ENCODE results near the gene GIMAP6.

DNA sequence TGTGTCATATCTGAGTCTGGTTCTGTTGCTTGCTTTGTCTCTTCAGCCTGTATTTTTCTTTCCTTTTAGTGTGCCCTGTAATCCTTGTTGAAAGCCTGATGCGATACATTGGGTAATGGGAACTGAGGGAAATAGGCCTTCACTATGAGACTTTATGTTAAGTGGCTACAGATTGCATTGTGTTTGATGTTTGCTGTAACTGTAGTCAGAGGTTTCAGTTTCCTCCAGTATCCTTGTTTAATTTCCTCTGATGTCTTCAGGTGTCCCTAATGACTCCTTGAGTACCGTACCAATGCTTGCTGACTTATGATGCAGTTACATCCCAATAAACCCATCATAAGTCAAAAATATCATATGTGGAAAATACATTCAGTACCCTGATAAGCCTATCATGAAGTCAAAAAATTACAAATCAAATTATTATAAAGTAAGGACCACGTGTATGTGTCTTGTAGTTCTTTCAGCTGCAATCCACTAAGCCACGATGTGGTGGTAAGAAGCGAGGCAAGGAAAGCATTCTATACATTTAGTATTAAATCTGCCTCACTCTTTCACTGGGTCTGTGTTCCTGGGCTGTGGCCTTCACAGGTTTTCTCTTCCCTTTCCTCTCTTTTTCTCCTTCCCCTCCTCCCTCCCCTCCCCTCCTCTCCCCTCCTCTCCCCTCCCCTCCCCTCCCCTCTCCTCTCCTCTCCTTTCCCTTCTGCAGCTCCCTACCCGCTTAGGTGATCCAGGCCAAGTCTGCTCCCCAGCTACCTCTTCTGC lies 13.3 kb upstream of the GIMAP6 start:
- TF ChIP-seq, protein P1, sequence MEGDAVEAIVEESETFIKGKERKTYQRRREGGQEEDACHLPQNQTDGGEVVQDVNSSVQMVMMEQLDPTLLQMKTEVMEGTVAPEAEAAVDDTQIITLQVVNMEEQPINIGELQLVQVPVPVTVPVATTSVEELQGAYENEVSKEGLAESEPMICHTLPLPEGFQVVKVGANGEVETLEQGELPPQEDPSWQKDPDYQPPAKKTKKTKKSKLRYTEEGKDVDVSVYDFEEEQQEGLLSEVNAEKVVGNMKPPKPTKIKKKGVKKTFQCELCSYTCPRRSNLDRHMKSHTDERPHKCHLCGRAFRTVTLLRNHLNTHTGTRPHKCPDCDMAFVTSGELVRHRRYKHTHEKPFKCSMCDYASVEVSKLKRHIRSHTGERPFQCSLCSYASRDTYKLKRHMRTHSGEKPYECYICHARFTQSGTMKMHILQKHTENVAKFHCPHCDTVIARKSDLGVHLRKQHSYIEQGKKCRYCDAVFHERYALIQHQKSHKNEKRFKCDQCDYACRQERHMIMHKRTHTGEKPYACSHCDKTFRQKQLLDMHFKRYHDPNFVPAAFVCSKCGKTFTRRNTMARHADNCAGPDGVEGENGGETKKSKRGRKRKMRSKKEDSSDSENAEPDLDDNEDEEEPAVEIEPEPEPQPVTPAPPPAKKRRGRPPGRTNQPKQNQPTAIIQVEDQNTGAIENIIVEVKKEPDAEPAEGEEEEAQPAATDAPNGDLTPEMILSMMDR (IDR thresholded peaks at IDR 0.05), result no peak
- TF ChIP-seq, protein P2, sequence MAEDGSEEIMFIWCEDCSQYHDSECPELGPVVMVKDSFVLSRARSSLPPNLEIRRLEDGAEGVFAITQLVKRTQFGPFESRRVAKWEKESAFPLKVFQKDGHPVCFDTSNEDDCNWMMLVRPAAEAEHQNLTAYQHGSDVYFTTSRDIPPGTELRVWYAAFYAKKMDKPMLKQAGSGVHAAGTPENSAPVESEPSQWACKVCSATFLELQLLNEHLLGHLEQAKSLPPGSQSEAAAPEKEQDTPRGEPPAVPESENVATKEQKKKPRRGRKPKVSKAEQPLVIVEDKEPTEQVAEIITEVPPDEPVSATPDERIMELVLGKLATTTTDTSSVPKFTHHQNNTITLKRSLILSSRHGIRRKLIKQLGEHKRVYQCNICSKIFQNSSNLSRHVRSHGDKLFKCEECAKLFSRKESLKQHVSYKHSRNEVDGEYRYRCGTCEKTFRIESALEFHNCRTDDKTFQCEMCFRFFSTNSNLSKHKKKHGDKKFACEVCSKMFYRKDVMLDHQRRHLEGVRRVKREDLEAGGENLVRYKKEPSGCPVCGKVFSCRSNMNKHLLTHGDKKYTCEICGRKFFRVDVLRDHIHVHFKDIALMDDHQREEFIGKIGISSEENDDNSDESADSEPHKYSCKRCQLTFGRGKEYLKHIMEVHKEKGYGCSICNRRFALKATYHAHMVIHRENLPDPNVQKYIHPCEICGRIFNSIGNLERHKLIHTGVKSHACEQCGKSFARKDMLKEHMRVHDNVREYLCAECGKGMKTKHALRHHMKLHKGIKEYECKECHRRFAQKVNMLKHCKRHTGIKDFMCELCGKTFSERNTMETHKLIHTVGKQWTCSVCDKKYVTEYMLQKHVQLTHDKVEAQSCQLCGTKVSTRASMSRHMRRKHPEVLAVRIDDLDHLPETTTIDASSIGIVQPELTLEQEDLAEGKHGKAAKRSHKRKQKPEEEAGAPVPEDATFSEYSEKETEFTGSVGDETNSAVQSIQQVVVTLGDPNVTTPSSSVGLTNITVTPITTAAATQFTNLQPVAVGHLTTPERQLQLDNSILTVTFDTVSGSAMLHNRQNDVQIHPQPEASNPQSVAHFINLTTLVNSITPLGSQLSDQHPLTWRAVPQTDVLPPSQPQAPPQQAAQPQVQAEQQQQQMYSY (CRISPR knock-in tag; IDR thresholded peaks at IDR 0.05), result no peak
- no peak for TF ChIP-seq JUN (CRISPR knock-in tag; IDR thresholded peaks at IDR 0.05)
- TF ChIP-seq, protein P3, sequence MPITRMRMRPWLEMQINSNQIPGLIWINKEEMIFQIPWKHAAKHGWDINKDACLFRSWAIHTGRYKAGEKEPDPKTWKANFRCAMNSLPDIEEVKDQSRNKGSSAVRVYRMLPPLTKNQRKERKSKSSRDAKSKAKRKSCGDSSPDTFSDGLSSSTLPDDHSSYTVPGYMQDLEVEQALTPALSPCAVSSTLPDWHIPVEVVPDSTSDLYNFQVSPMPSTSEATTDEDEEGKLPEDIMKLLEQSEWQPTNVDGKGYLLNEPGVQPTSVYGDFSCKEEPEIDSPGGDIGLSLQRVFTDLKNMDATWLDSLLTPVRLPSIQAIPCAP (CRISPR knock-in tag; IDR thresholded peaks at IDR 0.05), result no peak
- TF ChIP-seq RELA (CRISPR knock-in tag; IDR thresholded peaks at IDR 0.05; ENCODE audit: borderline replicate concordance), result no peak
- TF ChIP-seq, protein P4, sequence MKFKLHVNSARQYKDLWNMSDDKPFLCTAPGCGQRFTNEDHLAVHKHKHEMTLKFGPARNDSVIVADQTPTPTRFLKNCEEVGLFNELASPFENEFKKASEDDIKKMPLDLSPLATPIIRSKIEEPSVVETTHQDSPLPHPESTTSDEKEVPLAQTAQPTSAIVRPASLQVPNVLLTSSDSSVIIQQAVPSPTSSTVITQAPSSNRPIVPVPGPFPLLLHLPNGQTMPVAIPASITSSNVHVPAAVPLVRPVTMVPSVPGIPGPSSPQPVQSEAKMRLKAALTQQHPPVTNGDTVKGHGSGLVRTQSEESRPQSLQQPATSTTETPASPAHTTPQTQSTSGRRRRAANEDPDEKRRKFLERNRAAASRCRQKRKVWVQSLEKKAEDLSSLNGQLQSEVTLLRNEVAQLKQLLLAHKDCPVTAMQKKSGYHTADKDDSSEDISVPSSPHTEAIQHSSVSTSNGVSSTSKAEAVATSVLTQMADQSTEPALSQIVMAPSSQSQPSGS (CRISPR knock-in tag; IDR thresholded peaks at IDR 0.05; ENCODE audit: borderline replicate concordance, low read depth), result no peak
- no peak for TF ChIP-seq NFE2L1 (CRISPR knock-in tag; IDR thresholded peaks at IDR 0.05)
- no peak for TF ChIP-seq EMX1 (CRISPR knock-in tag; IDR thresholded peaks at IDR 0.05)
- no peak for TF ChIP-seq CREB1 (CRISPR knock-in tag; IDR thresholded peaks at IDR 0.05)
- TF ChIP-seq, protein P5, sequence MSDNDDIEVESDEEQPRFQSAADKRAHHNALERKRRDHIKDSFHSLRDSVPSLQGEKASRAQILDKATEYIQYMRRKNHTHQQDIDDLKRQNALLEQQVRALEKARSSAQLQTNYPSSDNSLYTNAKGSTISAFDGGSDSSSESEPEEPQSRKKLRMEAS (CRISPR knock-in tag; IDR thresholded peaks at IDR 0.05), result no peak
- TF ChIP-seq ESRRA (CRISPR knock-in tag; IDR thresholded peaks at IDR 0.05; ENCODE audit: borderline replicate concordance), result no peak
- TF ChIP-seq, protein P6, sequence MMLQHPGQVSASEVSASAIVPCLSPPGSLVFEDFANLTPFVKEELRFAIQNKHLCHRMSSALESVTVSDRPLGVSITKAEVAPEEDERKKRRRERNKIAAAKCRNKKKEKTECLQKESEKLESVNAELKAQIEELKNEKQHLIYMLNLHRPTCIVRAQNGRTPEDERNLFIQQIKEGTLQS (CRISPR knock-in tag; conservative IDR thresholded peaks at IDR 0.05), result no peak
- TF ChIP-seq, protein P7, sequence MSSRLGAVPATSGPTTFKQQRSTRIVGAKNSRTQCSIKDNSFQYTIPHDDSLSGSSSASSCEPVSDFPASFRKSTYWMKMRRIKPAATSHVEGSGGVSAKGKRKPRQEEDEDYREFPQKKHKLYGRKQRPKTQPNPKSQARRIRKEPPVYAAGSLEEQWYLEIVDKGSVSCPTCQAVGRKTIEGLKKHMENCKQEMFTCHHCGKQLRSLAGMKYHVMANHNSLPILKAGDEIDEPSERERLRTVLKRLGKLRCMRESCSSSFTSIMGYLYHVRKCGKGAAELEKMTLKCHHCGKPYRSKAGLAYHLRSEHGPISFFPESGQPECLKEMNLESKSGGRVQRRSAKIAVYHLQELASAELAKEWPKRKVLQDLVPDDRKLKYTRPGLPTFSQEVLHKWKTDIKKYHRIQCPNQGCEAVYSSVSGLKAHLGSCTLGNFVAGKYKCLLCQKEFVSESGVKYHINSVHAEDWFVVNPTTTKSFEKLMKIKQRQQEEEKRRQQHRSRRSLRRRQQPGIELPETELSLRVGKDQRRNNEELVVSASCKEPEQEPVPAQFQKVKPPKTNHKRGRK (CRISPR knock-in tag; IDR thresholded peaks at IDR 0.05; ENCODE audit: borderline replicate concordance), result no peak
- TF ChIP-seq, protein P8, sequence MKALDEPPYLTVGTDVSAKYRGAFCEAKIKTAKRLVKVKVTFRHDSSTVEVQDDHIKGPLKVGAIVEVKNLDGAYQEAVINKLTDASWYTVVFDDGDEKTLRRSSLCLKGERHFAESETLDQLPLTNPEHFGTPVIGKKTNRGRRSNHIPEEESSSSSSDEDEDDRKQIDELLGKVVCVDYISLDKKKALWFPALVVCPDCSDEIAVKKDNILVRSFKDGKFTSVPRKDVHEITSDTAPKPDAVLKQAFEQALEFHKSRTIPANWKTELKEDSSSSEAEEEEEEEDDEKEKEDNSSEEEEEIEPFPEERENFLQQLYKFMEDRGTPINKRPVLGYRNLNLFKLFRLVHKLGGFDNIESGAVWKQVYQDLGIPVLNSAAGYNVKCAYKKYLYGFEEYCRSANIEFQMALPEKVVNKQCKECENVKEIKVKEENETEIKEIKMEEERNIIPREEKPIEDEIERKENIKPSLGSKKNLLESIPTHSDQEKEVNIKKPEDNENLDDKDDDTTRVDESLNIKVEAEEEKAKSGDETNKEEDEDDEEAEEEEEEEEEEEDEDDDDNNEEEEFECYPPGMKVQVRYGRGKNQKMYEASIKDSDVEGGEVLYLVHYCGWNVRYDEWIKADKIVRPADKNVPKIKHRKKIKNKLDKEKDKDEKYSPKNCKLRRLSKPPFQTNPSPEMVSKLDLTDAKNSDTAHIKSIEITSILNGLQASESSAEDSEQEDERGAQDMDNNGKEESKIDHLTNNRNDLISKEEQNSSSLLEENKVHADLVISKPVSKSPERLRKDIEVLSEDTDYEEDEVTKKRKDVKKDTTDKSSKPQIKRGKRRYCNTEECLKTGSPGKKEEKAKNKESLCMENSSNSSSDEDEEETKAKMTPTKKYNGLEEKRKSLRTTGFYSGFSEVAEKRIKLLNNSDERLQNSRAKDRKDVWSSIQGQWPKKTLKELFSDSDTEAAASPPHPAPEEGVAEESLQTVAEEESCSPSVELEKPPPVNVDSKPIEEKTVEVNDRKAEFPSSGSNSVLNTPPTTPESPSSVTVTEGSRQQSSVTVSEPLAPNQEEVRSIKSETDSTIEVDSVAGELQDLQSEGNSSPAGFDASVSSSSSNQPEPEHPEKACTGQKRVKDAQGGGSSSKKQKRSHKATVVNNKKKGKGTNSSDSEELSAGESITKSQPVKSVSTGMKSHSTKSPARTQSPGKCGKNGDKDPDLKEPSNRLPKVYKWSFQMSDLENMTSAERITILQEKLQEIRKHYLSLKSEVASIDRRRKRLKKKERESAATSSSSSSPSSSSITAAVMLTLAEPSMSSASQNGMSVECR (CRISPR knock-in tag; IDR thresholded peaks at IDR 0.05; ENCODE audit: borderline replicate concordance), result no peak
